HepG2 (cell line): ENCODE data around the gene ZBP1. TPM values are rescaled to one million over a fixed set of nuclear protein-coding genes. Genes with fewer than 3 reads are reported as not detected.

Experiments
- CBFB ChIP-seq: sonication (generic); formaldehyde crosslinking; IDR thresholded peaks from 2 replicates; pipeline ENCODE4 v1.4.0; 2020; ENCODE audit warnings: missing genetic modification reagents
- CSRNP1 ChIP-seq: sonication (generic); formaldehyde crosslinking; IDR thresholded peaks from 2 replicates; pipeline ENCODE4 v1.8.1; 2023; ENCODE audit warnings: mild to moderate bottlenecking, missing genetic modification reagents
- DPF2 ChIP-seq: sonication (generic); formaldehyde crosslinking; IDR thresholded peaks from 2 replicates; pipeline ENCODE4 v1.4.0; 2020; ENCODE audit warnings: mild to moderate bottlenecking, low read depth, missing genetic modification reagents, borderline replicate concordance
- ETS1 ChIP-seq: sonication (generic); formaldehyde crosslinking; IDR thresholded peaks from 2 replicates; pipeline ENCODE4 v1.4.0; 2020; ENCODE audit warnings: missing genetic modification reagents
- HIVEP1 ChIP-seq: sonication (generic); formaldehyde crosslinking; IDR thresholded peaks from 2 replicates; pipeline ENCODE4 v1.4.0; 2020; ENCODE audit warnings: mild to moderate bottlenecking, missing genetic modification reagents
- HNRNPL ChIP-seq: fragments of 200-400 bp; formaldehyde crosslinking; IDR thresholded peaks from 2 replicates; pipeline ENCODE4 v1.6.1; 2017; ENCODE audit warnings: mild to moderate bottlenecking, low read depth, low read length
- MXD4 ChIP-seq: IDR thresholded peaks from 2 replicates; pipeline ENCODE4 v1.6.1; 2016; ENCODE audit warnings: mild to moderate bottlenecking, missing biosample characterization, missing genetic modification reagents
- POLR2G ChIP-seq: fragments of 200-400 bp; formaldehyde crosslinking; IDR thresholded peaks from 2 replicates; pipeline ENCODE4 v1.6.1; 2018; ENCODE audit warnings: mild to moderate bottlenecking, low read depth, low read length, moderate library complexity
- RBM22 ChIP-seq: fragments of 200-400 bp; formaldehyde crosslinking; optimal IDR thresholded peaks from 2 replicates; pipeline ENCODE3; 2017; ENCODE audit warnings: mild to moderate bottlenecking, low read length, moderate library complexity
- SMARCC2 ChIP-seq: fragments of 450-650 bp; IDR thresholded peaks from 2 replicates; pipeline ENCODE4 v1.6.1; 2017; ENCODE audit warnings: antibody characterized with exemption, mild to moderate bottlenecking
- TBL1XR1 ChIP-seq: fragments of 150-350 bp; IDR thresholded peaks from 2 replicates; pipeline ENCODE4 v1.6.1; 2014; ENCODE audit warnings: borderline replicate concordance, low read length; ENCODE audit not compliant: partially characterized antibody
- TCF7L2 ChIP-seq: IDR thresholded peaks from 2 replicates; pipeline ENCODE4 v1.6.1; 2011; ENCODE audit warnings: mild to moderate bottlenecking, low read depth, low read length, moderate library complexity
- TRAFD1 ChIP-seq: sonication (generic); formaldehyde crosslinking; IDR thresholded peaks from 2 replicates; pipeline ENCODE4 v1.5.1; 2020; ENCODE audit warnings: missing genetic modification reagents, mild to moderate bottlenecking, borderline replicate concordance
- ZNF33A ChIP-seq: sonication (generic); formaldehyde crosslinking; IDR thresholded peaks from 2 replicates; pipeline ENCODE4 v1.5.1; 2020; ENCODE audit warnings: missing genetic modification reagents, mild to moderate bottlenecking, moderate library complexity, borderline replicate concordance
- ZNF567 ChIP-seq: sonication (generic); formaldehyde crosslinking; IDR thresholded peaks from 2 replicates; pipeline ENCODE4 v1.8.1; 2023; ENCODE audit warnings: mild to moderate bottlenecking, missing genetic modification reagents, borderline replicate concordance
- ZNF614 ChIP-seq: IDR thresholded peaks from 2 replicates; pipeline ENCODE4 v1.6.1; 2018; ENCODE audit warnings: missing biosample characterization, missing genetic modification reagents, inconsistent platforms, borderline replicate concordance
- ZNF776 ChIP-seq: sonication (generic); formaldehyde crosslinking; IDR thresholded peaks from 2 replicates; pipeline ENCODE4 v1.4.0; 2020; ENCODE audit warnings: mild to moderate bottlenecking, missing genetic modification reagents
- ZSCAN25 ChIP-seq: sonication (generic); formaldehyde crosslinking; IDR thresholded peaks from 2 replicates; pipeline ENCODE4 v1.8.0; 2022; ENCODE audit warnings: mild to moderate bottlenecking, missing genetic modification reagents
- polyA plus RNA-seq, 8 experiments: library from polyadenylated mRNA; depleted of rRNA in 3 of 8; stranded (reverse) in 7 of 8; unstranded in 1 of 8; fragments of >200 nt; fragmentation: Illumina TruSeq in 4 of 8; extraction: Trizol in 4 of 8; gene quantifications; 2 replicates each; pipeline versions ENCODE4 v1.2.1 to v1.2.3, GENCODE V29; 2011 to 2016; ENCODE audit warnings: low read depth in 4 of 8, missing spikeins in 1 of 8, mixed read lengths in 1 of 8; ENCODE audit not compliant: insufficient read depth in 1 of 8
- total RNA-seq, 5 experiments: library from RNA; depleted of rRNA; stranded (reverse); fragments of >200 nt; fragmentation: Illumina TruSeq; extraction: Trizol; gene quantifications; 2 replicates each; pipeline ENCODE4 v1.2.3, GENCODE V29; 2016; ENCODE audit warnings: low read depth in 1 of 5
- TF ChIP-seq, protein P1 (sequence below): sonication (generic); formaldehyde crosslinking; IDR thresholded peaks from 2 replicates; pipeline ENCODE4 v1.4.0; 2020; ENCODE audit warnings: missing genetic modification reagents; ENCODE audit errors: not compliant biosample characterization
- TF ChIP-seq, protein P2 (sequence below), 2 experiments: fragments of 450-650 bp in 1 of 2; sonication (generic) in 1 of 2; formaldehyde crosslinking; IDR thresholded peaks; 2 replicates each; pipeline versions ENCODE4 v1.5.0 to v1.8.0; 2020 to 2022; ENCODE audit warnings: mild to moderate bottlenecking in 1 of 2, missing genetic modification reagents in 1 of 2
- TF ChIP-seq, protein P3 (sequence below): IDR thresholded peaks from 2 replicates; pipeline ENCODE4 v1.6.1; 2016; ENCODE audit warnings: low read depth

Gene ZBP1
- total and polyA plus RNA-seq, 2 of the 13 experiments (the other 11 are each of a cell fraction or from before 2014, with no cell fraction given) = not detected

- no peak for TF ChIP-seq TCF7L2
- TF ChIP-seq HNRNPL = no peak
- TF ChIP-seq SMARCC2 = no peak
- TF ChIP-seq ZNF33A (CRISPR knock-in tag) = 0 out of 2 replicates have a peak, but pooled peaks have one; percentile 20
- peak; percentile 84 for TF ChIP-seq TBL1XR1
- no peak for TF ChIP-seq CBFB (CRISPR knock-in tag)
- no peak for TF ChIP-seq ZNF567 (CRISPR knock-in tag)
- TF ChIP-seq RBM22 = no peak
- TF ChIP-seq ZSCAN25 (CRISPR knock-in tag) = 0 out of 2 replicates have a peak, but pooled peaks have one; percentile 17
- TF ChIP-seq ZNF614 (CRISPR knock-in tag) = no peak
- TF ChIP-seq, protein P1, sequence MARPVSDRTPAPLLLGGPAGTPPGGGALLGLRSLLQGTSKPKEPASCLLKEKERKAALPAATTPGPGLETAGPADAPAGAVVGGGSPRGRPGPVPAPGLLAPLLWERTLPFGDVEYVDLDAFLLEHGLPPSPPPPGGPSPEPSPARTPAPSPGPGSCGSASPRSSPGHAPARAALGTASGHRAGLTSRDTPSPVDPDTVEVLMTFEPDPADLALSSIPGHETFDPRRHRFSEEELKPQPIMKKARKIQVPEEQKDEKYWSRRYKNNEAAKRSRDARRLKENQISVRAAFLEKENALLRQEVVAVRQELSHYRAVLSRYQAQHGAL (CRISPR knock-in tag) = no peak
- TF ChIP-seq CSRNP1 (CRISPR knock-in tag) = no peak
- no peak for TF ChIP-seq ETS1 (CRISPR knock-in tag)
- TF ChIP-seq TRAFD1 (CRISPR knock-in tag) = no peak
- no peak; the same call in 1 of the 2 replicates for TF ChIP-seq MXD4 (CRISPR knock-in tag)
- TF ChIP-seq, protein P2, sequence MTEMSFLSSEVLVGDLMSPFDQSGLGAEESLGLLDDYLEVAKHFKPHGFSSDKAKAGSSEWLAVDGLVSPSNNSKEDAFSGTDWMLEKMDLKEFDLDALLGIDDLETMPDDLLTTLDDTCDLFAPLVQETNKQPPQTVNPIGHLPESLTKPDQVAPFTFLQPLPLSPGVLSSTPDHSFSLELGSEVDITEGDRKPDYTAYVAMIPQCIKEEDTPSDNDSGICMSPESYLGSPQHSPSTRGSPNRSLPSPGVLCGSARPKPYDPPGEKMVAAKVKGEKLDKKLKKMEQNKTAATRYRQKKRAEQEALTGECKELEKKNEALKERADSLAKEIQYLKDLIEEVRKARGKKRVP (CRISPR knock-in tag; IDR thresholded peaks at IDR 0.05) = 0 out of 4 replicates have a peak, but pooled peaks of 1 of the 2 experiments have one; percentile 44
- TF ChIP-seq DPF2 (CRISPR knock-in tag) = no peak
- TF ChIP-seq ZNF776 (CRISPR knock-in tag) = no peak
- TF ChIP-seq HIVEP1 (CRISPR knock-in tag) = no peak
- TF ChIP-seq POLR2G = no peak
- TF ChIP-seq, protein P3, sequence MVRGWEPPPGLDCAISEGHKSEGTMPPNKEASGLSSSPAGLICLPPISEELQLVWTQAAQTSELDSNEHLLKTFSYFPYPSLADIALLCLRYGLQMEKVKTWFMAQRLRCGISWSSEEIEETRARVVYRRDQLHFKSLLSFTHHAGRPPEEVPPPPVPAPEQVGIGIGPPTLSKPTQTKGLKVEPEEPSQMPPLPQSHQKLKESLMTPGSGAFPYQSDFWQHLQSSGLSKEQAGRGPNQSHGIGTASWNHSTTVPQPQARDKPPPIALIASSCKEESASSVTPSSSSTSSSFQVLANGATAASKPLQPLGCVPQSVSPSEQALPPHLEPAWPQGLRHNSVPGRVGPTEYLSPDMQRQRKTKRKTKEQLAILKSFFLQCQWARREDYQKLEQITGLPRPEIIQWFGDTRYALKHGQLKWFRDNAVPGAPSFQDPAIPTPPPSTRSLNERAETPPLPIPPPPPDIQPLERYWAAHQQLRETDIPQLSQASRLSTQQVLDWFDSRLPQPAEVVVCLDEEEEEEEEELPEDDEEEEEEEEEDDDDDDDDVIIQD = no peak
Measured at GRCh38 chr20:57555457-57556184, 64.6 kb downstream of the ZBP1 start (continued).
